HG03565 (cell line): ENCODE data around the gene PRM1.
"Not testable (repeated sequence)": the region's sequence is repeated elsewhere in the genome, so short reads cannot be mapped to it uniquely, and the experiment has no call there.

ENCODE experiments used
- ATAC-seq: cut with Tn5 transposase; IDR thresholded peaks from one replicate; pipeline ENCODE4 v1.9.1; 2021; ENCODE audit warnings: mild to moderate bottlenecking, moderate library complexity; ENCODE audit not compliant: unreplicated experiment

PRM1 gene

GRCh38 chr16:11298143-11298900 is 17.2 kb upstream of the PRM1 start:
- no peak for ATAC-seq

DNA sequence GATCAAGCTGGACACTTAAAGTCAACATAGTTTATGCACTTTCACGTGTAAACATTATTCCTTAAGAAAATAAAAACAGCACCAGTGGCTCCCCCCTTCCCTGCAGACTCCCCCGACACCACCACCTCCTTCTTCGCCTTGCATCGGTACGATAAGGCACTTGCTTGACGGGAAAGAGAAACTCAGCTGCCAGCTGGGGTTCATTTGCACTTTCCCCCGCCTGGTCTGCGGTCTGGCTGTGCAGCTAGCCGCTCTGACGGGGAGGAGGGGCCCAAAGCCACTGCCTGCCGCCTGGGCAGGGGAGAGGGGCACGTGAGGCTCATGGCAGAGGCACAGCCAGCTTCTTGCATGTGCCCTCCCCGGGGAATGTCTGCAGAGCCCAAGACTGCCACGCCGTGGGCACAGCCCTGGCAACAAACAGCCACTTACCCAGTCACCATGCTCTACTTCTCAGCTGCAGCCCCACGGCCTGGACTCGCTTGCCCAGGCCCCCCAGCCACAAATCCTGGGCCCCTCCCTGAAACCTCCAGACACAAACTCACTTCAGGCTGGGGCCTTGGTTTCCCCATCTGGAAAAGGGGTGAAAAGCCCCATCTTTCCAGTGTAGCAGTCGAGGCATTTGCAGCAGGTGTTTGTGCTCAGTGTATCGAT is 16.5 kb upstream of the PRM1 start:
- ATAC-seq, result peak; percentile 65

GRCh38 chr16:11296706-11297491 is 15.8 kb upstream of the PRM1 start:
- ATAC-seq, result no peak

DNA sequence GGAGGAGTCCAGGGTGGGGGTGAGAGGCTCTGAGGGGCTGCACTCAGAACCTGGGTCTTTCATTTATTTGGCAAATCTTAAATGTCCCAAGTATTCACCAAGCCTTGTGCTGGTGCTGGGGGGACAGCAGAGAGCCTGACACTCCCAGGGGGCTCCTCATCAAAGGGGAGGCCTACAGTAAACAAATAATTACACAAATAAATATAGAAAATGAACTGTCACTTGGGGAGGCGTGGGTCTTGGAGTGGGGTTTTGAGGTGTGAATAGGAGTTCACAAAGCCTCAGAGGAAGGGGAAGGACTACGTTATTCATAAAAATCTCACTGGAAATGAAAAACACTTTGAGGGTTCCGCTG is 15.2 kb upstream of the PRM1 start:
- ATAC-seq, result no peak

DNA sequence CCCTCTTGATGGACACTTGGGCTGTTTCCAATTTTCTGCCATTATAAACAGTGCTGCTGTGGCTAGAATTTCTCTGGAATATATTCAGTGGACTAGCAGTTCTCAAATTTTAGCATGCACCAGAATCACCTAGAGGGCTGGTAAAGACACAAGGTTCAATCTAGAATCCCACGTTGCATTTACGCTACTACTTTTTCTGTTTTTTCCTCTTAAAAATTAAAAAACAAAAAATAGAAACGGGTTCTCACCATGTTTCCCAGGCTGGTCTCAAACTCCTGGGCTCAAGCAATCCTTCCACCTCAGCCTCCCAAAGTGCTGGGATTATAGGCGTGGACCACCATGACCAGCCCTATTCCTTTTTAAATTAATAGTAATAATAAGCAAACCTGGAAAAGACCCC is 14.5 kb upstream of the PRM1 start:
- ATAC-seq, result no peak

GRCh38 chr16:11292076-11292748 is 11.1 kb upstream of the PRM1 start:
- no peak for ATAC-seq

GRCh38 chr16:11291091-11291703 is 10.1 kb upstream of the PRM1 start:
- no peak for ATAC-seq

DNA sequence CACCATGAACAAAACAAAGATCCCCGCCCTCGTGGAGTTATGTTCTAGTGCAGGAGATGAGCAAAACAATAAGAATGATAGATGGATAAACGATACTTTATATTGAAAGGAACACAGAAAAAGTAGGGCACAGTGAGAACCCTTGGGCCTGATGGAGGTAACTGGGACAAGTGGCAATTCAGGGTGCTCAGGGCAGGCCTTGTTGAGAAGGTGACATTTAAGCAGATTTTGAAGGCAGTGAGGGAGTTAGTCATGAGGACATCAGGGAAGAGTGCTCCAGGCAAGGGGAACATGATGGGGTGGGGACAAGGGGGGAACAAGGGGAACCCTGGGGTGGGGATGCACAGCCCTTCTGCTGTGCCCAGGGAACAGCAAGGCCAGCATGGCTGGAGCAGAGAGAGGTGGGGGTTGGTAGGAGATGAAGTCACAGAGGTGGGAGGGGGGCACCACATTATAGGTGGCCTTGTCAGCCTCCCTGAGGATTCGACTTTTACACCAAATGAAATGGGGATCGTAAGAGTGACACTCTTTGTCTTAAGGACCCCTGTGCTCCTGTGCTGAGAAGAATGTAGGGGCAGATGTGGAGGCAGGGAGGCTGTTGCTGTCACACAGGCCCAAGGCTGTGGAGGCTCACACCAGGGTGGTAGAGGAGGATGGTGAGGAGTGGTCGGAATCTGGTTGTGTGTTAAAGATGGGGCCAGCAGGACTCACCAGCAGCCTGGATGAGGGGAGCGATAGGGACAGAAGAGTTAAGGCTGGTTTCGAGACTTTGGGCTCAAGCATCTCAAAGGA is 9.2 kb upstream of the PRM1 start:
- ATAC-seq, result no peak

GRCh38 chr16:11289696-11290095 is 8.6 kb upstream of the PRM1 start:
- ATAC-seq, result not testable (repeated sequence)

- no peak for ATAC-seq
These were observed 8.1 kb upstream of the PRM1 start for GRCh38 chr16:11289202-11289601.

GRCh38 chr16:11285842-11286241 is 4.7 kb upstream of the PRM1 start:
- no peak for ATAC-seq

GRCh38 chr16:11283820-11284248 is 2.7 kb upstream of the PRM1 start:
- no peak for ATAC-seq

- no peak for ATAC-seq
These were observed 2.2 kb downstream of the PRM1 start for GRCh38 chr16:11278681-11279628.

GRCh38 chr16:11277607-11278337 is 3.4 kb downstream of the PRM1 start:
- ATAC-seq, result no peak

DNA sequence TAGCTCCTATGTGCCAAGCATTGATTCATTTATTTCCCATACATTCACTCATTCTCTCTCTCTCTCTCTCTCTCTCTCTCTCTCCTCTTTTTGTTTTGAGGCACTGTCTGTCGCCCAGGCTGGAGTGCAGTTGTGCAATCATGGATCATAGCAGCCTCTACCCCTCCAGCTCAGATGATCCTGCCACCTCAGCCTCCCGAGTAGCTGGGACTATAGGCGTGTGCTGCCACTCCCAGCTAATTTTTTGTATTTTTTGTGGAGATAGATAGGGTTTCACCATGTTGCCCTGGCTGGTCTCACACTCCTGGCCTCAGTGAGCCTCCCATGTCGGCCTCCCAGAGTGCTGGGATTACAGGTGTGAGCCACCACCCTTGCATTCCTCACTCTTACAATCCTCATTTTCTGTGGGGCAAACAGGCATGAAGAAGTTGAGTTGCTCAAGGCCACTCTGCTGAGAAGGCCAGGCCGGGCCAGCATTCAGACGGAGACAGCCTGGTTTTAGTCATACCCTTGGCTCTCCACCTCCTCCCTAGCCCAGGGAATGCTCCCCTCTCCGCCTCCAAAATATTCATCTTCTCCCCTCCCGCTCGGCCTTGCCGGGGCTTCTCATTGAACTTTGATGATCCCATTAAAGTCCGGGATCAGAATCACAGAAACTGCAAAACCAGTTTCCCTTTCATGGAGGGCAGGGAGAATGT is 4.1 kb downstream of the PRM1 start:
- ATAC-seq, result no peak

- no peak for ATAC-seq
These were observed 4.8 kb downstream of the PRM1 start, which contains the start of gene PRM2 for GRCh38 chr16:11276143-11276895. TSS of gene PRM2 (minus strand) at chr16:11276480. CDS start at chr16:11276370, 110 bp downstream.

- no peak for ATAC-seq
These were observed 6.2 kb downstream of the PRM1 start for GRCh38 chr16:11274964-11275363.
